ENCODE results near the gene METTL3.
A peak's percentile ranks its signal among the peaks of the same experiment; 100 is the strongest.

The METTL3 gene

GRCh38 chr14:21476925-21477681 lies 34.0 kb downstream of the METTL3 start, which contains the start of the genes RAB2B and TOX4:
Gene RAB2B, minus strand, starts transcription at chr14:21476959. Its CDS starts 87 bp downstream, at chr14:21476872.
Gene TOX4, plus strand, starts transcription at chr14:21477195. Its CDS starts 84 bp downstream, at chr14:21477279.
- H3K9ac ChIP-seq (ENCODE audit: low read depth in 1 of 2, low read length in 2 of 2): peak within 1 kb of the TSS; percentile 94 to 98
- peaks cover 16 to 17% of the 10 kb centered on the region in 2 donors for H3K4me1 ChIP-seq (ENCODE audit: control insufficient read depth in 1 of 2, insufficient read depth in 2 of 2, low read length in 2 of 2)
- no peaks in the 10 kb centered on the region for H3K9me3 ChIP-seq (ENCODE audit: control insufficient read depth in 1 of 2, low read length in 2 of 2)
- no peaks in the 10 kb centered on the region for H3K27me3 ChIP-seq (ENCODE audit: control insufficient read depth in 1 of 2, insufficient read depth in 2 of 2, low read length in 2 of 2)
- H3K36me3 ChIP-seq (ENCODE audit: control insufficient read depth in 1 of 2, insufficient read depth in 2 of 2, low read length in 2 of 2): peaks cover 0 to 9% of the 10 kb centered on the region in 2 donors
- peak within 1 kb of the TSS; percentile 88 for H3K27ac ChIP-seq (ENCODE audit: low read depth, low read length)
- H3K4me3 ChIP-seq (ENCODE audit: low read depth in 1 of 2, low read length in 2 of 2): peak within 1 kb of the TSS; percentile 99

- peak overlapping the region; percentile 41 to 98 for H3K9ac ChIP-seq (ENCODE audit: low read depth in 1 of 2, low read length in 2 of 2)
- H3K9me3 ChIP-seq (ENCODE audit: control insufficient read depth in 1 of 2, low read length in 2 of 2): no peaks in the 10 kb centered on the region
- H3K4me3 ChIP-seq (ENCODE audit: low read depth in 1 of 2, low read length in 2 of 2): peak overlapping the region; percentile 71 to 99
- peaks cover 16 to 17% of the 10 kb centered on the region in 2 donors for H3K4me1 ChIP-seq (ENCODE audit: control insufficient read depth in 1 of 2, insufficient read depth in 2 of 2, low read length in 2 of 2)
- H3K27ac ChIP-seq (ENCODE audit: low read depth, low read length): peak overlapping the region; percentile 88
- no peaks in the 10 kb centered on the region for H3K27me3 ChIP-seq (ENCODE audit: control insufficient read depth in 1 of 2, insufficient read depth in 2 of 2, low read length in 2 of 2)
- H3K36me3 ChIP-seq (ENCODE audit: control insufficient read depth in 1 of 2, insufficient read depth in 2 of 2, low read length in 2 of 2): peaks cover 0 to 6% of the 10 kb centered on the region in 2 donors
These were observed 34.6 kb downstream of the METTL3 start for GRCh38 chr14:21476523-21476924.

- Histone ChIP-seq H3K9me3 (ENCODE audit: control insufficient read depth in 1 of 2, low read length in 2 of 2) (no peaks in the 10 kb centered on the region), H3K27ac (ENCODE audit: low read depth, low read length) (peak overlapping the region; percentile 88), H3K36me3 (ENCODE audit: control insufficient read depth in 1 of 2, insufficient read depth in 2 of 2, low read length in 2 of 2) (peaks cover 0 to under 1% of the 10 kb centered on the region in 2 donors), H3K9ac (ENCODE audit: low read depth in 1 of 2, low read length in 2 of 2) (peak overlapping the region; percentile 35 to 98), H3K4me1 (ENCODE audit: control insufficient read depth in 1 of 2, insufficient read depth in 2 of 2, low read length in 2 of 2) (peaks cover 16 to 17% of the 10 kb centered on the region in 2 donors), H3K27me3 (ENCODE audit: control insufficient read depth in 1 of 2, insufficient read depth in 2 of 2, low read length in 2 of 2) (no peaks in the 10 kb centered on the region), H3K4me3 (ENCODE audit: low read depth in 1 of 2, low read length in 2 of 2) (peak overlapping the region; percentile 71 to 99)
These were observed 35.2 kb downstream of the METTL3 start for GRCh38 chr14:21475767-21476522.

GRCh38 chr14:21467616-21468015 lies 43.5 kb downstream of the METTL3 start:
- H3K9me3 ChIP-seq (ENCODE audit: control insufficient read depth in 1 of 2, low read length in 2 of 2): no peaks in the 10 kb centered on the region
- H3K27ac ChIP-seq (ENCODE audit: low read depth, low read length): no peak overlapping the region
- H3K27me3 ChIP-seq (ENCODE audit: control insufficient read depth in 1 of 2, insufficient read depth in 2 of 2, low read length in 2 of 2): no peaks in the 10 kb centered on the region
- H3K36me3 ChIP-seq (ENCODE audit: control insufficient read depth in 1 of 2, insufficient read depth in 2 of 2, low read length in 2 of 2): peaks cover 10 to 49% of the 10 kb centered on the region in 2 donors
- H3K9ac ChIP-seq (ENCODE audit: low read depth in 1 of 2, low read length in 2 of 2): no peak overlapping the region
- no peaks in the 10 kb centered on the region for H3K4me1 ChIP-seq (ENCODE audit: control insufficient read depth in 1 of 2, insufficient read depth in 2 of 2, low read length in 2 of 2)
- no peak overlapping the region for H3K4me3 ChIP-seq (ENCODE audit: low read depth in 1 of 2, low read length in 2 of 2)

- H3K27ac ChIP-seq (ENCODE audit: low read depth, low read length): peak within 1 kb of the TSS; percentile 95
- H3K27me3 ChIP-seq (ENCODE audit: control insufficient read depth in 1 of 2, insufficient read depth in 2 of 2, low read length in 2 of 2): no peaks in the 10 kb centered on the region
- H3K4me1 ChIP-seq (ENCODE audit: control insufficient read depth in 1 of 2, insufficient read depth in 2 of 2, low read length in 2 of 2): peaks cover 8 to 20% of the 10 kb centered on the region in 2 donors
- peaks cover 6 to 8% of the 10 kb centered on the region in 2 donors for H3K36me3 ChIP-seq (ENCODE audit: control insufficient read depth in 1 of 2, insufficient read depth in 2 of 2, low read length in 2 of 2)
- H3K9me3 ChIP-seq (ENCODE audit: control insufficient read depth in 1 of 2, low read length in 2 of 2): no peaks in the 10 kb centered on the region
- peak within 1 kb of the TSS; percentile 89 to 97 for H3K4me3 ChIP-seq (ENCODE audit: low read depth in 1 of 2, low read length in 2 of 2)
- H3K9ac ChIP-seq (ENCODE audit: low read depth in 1 of 2, low read length in 2 of 2): peak within 1 kb of the TSS; percentile 89 to 99
These were observed 55.0 kb downstream of the METTL3 start, which contains the start of gene CHD8 for GRCh38 chr14:21455912-21456667. Gene CHD8, minus strand, starts transcription at chr14:21456123. Its CDS starts 24,480 bp downstream, at chr14:21431643.

GRCh38 chr14:21455592-21455911 lies 55.6 kb downstream of the METTL3 start:
- Histone ChIP-seq H3K4me1 (ENCODE audit: control insufficient read depth in 1 of 2, insufficient read depth in 2 of 2, low read length in 2 of 2) (peaks cover 8 to 20% of the 10 kb centered on the region in 2 donors), H3K36me3 (ENCODE audit: control insufficient read depth in 1 of 2, insufficient read depth in 2 of 2, low read length in 2 of 2) (peaks cover under 1 to 5% of the 10 kb centered on the region in 2 donors), H3K9me3 (ENCODE audit: control insufficient read depth in 1 of 2, low read length in 2 of 2) (no peaks in the 10 kb centered on the region)

GRCh38 chr14:21454843-21455544 lies 56.1 kb downstream of the METTL3 start:
- H3K27me3 ChIP-seq (ENCODE audit: control insufficient read depth in 1 of 2, insufficient read depth in 2 of 2, low read length in 2 of 2): no peaks in the 10 kb centered on the region
- H3K4me3 ChIP-seq (ENCODE audit: low read depth in 1 of 2, low read length in 2 of 2): peak overlapping the region; percentile 89 to 97
- peak overlapping the region; percentile 83 to 89 for H3K9ac ChIP-seq (ENCODE audit: low read depth in 1 of 2, low read length in 2 of 2)
- H3K36me3 ChIP-seq (ENCODE audit: control insufficient read depth in 1 of 2, insufficient read depth in 2 of 2, low read length in 2 of 2): peaks cover 0 to 3% of the 10 kb centered on the region in 2 donors
- no peak overlapping the region for H3K27ac ChIP-seq (ENCODE audit: low read depth, low read length)
- H3K9me3 ChIP-seq (ENCODE audit: control insufficient read depth in 1 of 2, low read length in 2 of 2): no peaks in the 10 kb centered on the region
- peaks cover 8 to 20% of the 10 kb centered on the region in 2 donors for H3K4me1 ChIP-seq (ENCODE audit: control insufficient read depth in 1 of 2, insufficient read depth in 2 of 2, low read length in 2 of 2)

More at GRCh38 chr14:21455592-21455911, 55.6 kb downstream of the METTL3 start:
- H3K27me3 ChIP-seq (ENCODE audit: control insufficient read depth in 1 of 2, insufficient read depth in 2 of 2, low read length in 2 of 2): no peaks in the 10 kb centered on the region
- H3K9ac ChIP-seq (ENCODE audit: low read depth in 1 of 2, low read length in 2 of 2): peak overlapping the region; percentile 83 to 89
- peak overlapping the region; percentile 73 for H3K27ac ChIP-seq (ENCODE audit: low read depth, low read length)
- peak overlapping the region; percentile 89 to 97 for H3K4me3 ChIP-seq (ENCODE audit: low read depth in 1 of 2, low read length in 2 of 2)

- Histone ChIP-seq H3K9me3 (ENCODE audit: control insufficient read depth in 1 of 2, low read length in 2 of 2) (no peaks in the 10 kb centered on the region), H3K27me3 (ENCODE audit: control insufficient read depth in 1 of 2, insufficient read depth in 2 of 2, low read length in 2 of 2) (no peaks in the 10 kb centered on the region), H3K27ac (ENCODE audit: low read depth, low read length) (no peak overlapping the region), H3K4me3 (ENCODE audit: low read depth in 1 of 2, low read length in 2 of 2) (no peak overlapping the region), H3K4me1 (ENCODE audit: control insufficient read depth in 1 of 2, insufficient read depth in 2 of 2, low read length in 2 of 2) (peaks cover 8 to 14% of the 10 kb centered on the region in 2 donors), H3K36me3 (ENCODE audit: control insufficient read depth in 1 of 2, insufficient read depth in 2 of 2, low read length in 2 of 2) (no peaks in the 10 kb centered on the region), H3K9ac (ENCODE audit: low read depth in 1 of 2, low read length in 2 of 2) (no peak overlapping the region)
These were observed 61.3 kb downstream of the METTL3 start for GRCh38 chr14:21449899-21450216.
